HG03378 (cell line): Measurements from ENCODE around the gene CPNE9.

Experiments used
- ATAC-seq: cut with Tn5 transposase; IDR thresholded peaks from one replicate; pipeline ENCODE4 v1.9.1; 2021; ENCODE audit warnings: mild to moderate bottlenecking, moderate library complexity; ENCODE audit not compliant: unreplicated experiment

Gene CPNE9

GRCh38 chr3:9713142-9713541, 9.5 kb downstream of the CPNE9 start:
- ATAC-seq = no peak

DNA sequence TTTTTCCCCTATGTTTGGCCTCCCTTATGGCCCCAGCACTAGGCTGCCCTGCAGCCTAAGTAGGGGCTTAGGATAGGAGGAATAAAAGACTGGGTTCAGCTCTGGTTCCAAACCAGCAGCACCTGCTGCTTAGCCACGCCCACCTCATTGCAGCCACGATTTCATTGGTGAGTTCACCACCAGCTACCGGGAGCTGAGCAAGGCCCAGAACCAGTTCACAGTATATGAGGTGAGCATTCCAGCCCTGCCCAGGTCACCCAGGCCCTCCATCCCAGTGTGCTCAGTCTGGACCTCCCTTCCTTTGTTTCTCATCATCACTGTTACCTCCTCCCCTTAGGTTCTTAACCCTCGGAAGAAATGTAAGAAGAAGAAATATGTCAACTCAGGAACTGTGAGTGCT, 11.5 kb downstream of the CPNE9 start:
- ATAC-seq = no peak

- ATAC-seq = no peak
Measured at GRCh38 chr3:9715764-9716437, 12.3 kb downstream of the CPNE9 start.

DNA sequence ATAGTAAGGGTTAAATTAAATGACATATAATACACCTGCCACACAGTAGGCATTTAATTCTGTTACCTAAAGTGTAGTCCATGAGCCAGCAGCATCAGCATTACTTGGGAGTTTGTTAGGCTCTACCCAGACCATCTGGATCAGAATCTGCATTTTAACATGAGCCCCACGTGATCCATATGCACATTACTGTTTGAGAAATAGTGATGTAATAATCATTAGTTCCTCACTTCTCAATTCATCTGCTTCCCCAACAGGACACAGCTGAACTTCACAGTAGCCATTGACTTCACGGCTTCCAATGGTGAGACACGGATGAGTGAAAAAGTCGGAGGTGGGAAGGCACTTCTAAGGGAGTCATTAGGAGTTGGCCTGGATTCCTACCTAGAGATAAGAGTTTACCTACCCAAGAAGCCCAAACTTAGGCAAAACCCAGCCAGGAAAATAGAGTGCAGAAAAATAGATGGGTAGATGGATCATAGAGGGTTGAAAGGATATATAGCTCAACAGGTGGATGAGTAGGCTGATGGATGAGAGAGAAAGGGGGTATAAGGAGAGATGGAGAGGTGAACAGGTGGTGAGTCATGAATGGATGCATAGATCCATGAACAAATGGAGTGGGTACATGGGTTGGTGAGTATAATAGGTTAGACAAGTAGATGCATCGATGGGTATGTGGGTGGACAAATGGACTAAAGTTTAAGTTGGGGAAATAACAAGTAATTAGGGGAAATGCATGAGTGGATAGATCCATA, 13.3 kb downstream of the CPNE9 start:
- ATAC-seq = no peak

- no peak for ATAC-seq
Measured at GRCh38 chr3:9717563-9717962, 13.9 kb downstream of the CPNE9 start.

- ATAC-seq = no peak
Measured at GRCh38 chr3:9718118-9718517, 14.5 kb downstream of the CPNE9 start.

DNA sequence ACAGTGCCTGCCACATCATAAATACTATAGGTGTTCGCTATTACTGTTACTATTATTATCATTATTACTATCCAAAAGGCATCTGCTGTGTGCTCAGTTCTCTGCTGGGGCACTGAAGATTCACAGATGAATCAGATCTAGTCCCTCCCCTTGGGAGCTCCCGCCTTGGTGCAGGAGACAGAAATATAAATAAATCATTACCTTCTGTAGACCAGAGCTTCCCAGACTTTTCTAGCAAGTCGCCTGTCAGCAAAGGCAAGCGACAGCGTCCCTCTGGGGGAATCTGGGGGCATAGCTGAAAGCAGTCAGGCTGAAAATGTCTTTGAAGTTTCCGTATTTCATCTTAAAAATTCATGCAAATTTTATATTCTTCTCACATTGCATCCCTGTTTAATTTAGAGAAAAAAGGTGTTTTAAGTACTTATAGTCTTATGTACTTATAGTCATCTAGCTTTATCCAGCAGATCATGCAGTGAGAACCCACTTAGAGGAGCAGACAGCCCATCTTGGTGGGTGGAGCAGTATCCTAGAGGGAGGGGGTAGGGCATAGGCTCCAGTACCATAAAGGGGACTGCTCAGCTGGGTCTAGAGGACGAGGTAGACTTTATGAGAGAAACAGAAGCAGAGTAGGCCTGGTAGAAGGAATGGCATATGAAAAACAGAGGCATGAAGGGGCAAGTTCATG, 17.5 kb downstream of the CPNE9 start:
- ATAC-seq = no peak

- no peak for ATAC-seq
Measured at GRCh38 chr3:9721700-9722060, 18.0 kb downstream of the CPNE9 start.

GRCh38 chr3:9725775-9726515, 22.3 kb downstream of the CPNE9 start:
- no peak for ATAC-seq

DNA sequence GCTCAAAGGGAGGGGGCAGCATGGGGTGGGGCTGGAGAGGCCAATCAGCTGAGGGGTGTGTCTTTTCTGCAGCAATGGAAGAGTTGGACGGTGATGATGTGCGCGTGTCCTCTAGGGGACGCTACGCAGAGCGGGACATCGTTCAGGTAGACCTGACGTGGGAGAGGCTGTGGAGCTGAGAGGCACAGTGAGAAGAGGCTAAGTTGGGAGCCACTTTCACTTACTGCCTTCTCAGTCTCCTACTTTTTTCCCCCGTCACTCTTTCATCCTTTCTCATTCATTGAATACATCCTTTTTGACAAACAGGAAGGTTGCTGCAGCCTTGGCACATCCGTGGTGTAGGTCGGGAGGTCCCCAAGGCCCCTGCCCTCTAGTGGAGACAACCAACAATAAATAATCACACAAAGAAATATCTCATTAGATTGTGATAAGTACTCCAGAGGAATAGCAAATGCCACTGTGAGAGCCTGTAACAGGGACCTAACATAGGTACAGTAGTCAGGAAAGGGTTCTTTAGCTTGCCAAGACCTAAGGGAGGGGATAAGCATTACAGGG, 23.5 kb downstream of the CPNE9 start:
- peak; percentile 35 for ATAC-seq

GRCh38 chr3:9727743-9728142, 24.1 kb downstream of the CPNE9 start:
- no peak for ATAC-seq

- no peak for ATAC-seq
Measured at GRCh38 chr3:9729419-9729818, 25.8 kb downstream of the CPNE9 start.

- ATAC-seq = peak; percentile 38
Measured at GRCh38 chr3:9730657-9731205, 27.1 kb downstream of the CPNE9 start.

DNA sequence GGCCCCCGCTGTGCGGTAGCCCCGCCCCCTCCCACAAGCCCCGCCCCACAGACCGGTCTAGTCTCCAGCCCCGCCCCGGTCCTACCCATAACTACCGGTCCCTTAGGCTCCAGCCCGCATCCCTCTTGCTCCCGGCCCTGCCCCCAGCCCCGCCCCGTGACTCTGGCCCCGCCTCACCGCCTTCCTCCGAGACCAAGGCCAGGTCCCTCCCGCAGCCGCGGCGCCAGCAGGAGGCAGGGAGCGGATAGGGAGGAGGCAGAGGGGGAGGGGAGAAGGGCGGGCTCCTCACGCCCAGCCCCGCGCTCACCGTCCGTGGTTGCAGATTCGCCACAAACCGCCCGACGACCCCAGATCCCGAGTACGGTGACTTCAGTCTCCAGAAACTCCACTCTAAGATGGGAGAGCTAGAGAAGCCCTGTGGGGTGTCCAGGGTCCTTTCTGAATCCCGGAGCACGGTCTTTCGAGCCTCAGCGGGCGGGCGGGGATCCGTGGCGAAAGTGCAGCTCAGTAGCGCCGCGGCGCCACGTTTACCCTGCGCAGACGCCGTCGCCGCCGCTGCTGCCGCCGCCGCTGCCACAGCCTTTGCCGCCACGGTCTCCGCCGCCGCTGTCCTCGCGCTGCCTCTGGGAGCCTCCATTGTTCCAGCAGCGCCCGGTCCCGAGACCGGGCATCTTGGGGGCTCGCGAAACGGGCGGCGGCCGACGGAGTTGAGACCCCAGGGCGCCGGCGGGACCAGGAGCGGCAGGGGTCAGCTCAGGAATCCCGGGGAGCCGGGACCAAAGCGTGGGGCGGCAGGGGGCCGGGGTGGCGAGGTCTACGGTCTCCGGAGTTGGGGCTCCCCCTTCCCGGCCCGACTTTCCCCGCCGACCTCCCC, 27.8 kb downstream of the CPNE9 start, which contains the start of gene BRPF1:
Gene BRPF1 (plus strand): TSS at position 530 of the 874 bp plus-strand sequence. CDS start 2,406 bp downstream, outside the sequence.
- peak; percentile 68 for ATAC-seq

GRCh38 chr3:9732080-9732739, 28.6 kb downstream of the CPNE9 start:
- ATAC-seq = no peak

DNA sequence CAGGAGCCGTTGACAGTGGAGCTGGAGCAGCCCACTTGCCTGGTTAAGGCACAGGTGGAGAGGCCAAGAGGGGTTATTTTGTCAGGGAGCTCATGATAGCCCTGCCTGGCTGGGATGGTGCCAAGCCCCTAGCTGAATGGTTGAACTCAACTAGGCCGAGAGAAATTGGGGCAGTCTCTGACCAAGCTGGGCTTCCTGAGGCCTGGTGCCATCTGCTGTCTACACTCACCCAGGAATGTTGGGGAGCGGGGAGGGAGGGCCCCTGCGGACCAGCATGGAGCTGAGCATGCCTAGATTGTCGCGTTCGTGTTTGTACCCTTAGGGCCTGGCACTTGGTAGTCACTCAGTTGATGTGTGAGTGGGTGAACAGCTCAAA, 29.1 kb downstream of the CPNE9 start:
- ATAC-seq = no peak

GRCh38 chr3:9736831-9737230, 33.2 kb downstream of the CPNE9 start:
- ATAC-seq = no peak

- ATAC-seq = no peak
Measured at GRCh38 chr3:9739181-9739580, 35.5 kb downstream of the CPNE9 start.

DNA sequence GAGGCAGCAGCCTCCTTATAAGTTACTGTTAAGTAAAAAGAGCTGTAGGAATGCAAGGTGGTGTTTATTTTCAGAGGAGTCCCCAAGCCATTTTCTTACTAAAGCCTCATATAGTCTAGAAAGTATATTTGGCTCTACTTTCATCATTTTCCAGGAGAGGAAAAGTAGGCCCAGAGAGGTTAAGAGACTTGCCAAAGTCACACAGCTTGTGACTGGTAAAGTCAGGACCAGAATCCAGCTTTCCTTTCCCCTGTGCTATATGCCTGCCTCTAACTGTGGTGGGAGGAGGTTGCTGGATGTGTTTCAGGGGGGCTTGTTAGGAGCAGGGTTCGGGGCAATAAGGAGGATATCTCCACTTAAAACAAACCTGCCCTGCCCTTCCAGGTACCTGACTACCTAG, 38.9 kb downstream of the CPNE9 start:
- ATAC-seq = no peak
